ENCODE measurements around the gene OSR1. TPM values are rescaled to one million over a fixed set of nuclear protein-coding genes. Genes with fewer than 3 reads are reported as not detected.

Gene OSR1
- total and polyA plus RNA-seq, 2 of the 4 experiments (the other 2 are of a cell fraction) = 12.4 to 48.0 TPM

DNA sequence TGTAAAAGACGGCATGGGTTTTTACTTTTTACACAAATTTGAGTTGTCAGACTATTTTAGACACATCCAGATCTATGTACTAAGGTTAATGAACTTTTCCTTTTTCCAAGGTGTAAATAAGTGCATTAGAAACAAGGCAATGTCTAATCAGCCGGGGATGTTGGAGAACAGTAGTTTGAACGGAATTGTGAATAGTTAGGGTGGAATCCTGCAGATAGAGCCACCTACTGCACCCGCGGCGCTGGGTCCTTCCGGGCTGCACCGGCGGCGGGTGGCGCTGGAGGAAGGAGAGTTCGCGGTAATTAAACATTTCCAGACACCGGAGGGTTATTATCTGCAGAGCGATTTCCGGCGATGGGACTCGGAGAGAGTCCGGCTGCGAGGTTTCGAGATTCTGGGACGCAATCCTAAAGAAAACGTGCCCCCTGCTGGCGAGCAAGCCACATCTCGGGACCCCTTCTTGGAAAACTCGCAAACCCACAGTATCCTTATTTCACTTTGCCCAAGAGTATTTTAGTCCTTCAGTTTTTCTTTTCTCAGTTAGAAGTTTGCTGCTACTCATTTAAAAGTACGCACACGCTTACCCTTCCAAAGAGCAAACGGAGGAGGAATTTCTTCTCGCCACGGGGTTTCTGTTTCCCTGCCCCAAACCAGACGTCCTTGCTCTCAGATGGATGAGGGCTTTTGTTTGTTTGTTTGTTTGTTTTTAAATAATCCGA is 4.5 kb upstream of the OSR1 start (continued):
- TF ChIP-seq, protein P1, sequence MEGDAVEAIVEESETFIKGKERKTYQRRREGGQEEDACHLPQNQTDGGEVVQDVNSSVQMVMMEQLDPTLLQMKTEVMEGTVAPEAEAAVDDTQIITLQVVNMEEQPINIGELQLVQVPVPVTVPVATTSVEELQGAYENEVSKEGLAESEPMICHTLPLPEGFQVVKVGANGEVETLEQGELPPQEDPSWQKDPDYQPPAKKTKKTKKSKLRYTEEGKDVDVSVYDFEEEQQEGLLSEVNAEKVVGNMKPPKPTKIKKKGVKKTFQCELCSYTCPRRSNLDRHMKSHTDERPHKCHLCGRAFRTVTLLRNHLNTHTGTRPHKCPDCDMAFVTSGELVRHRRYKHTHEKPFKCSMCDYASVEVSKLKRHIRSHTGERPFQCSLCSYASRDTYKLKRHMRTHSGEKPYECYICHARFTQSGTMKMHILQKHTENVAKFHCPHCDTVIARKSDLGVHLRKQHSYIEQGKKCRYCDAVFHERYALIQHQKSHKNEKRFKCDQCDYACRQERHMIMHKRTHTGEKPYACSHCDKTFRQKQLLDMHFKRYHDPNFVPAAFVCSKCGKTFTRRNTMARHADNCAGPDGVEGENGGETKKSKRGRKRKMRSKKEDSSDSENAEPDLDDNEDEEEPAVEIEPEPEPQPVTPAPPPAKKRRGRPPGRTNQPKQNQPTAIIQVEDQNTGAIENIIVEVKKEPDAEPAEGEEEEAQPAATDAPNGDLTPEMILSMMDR (conservative IDR thresholded peaks at IDR 0.05; ENCODE audit: low read depth, low read length) = peak; percentile 90
- TF ChIP-seq RFX5 (IDR thresholded peaks at IDR 0.05; ENCODE audit: low read depth, low read length) (no peak), MXI1 (IDR thresholded peaks at IDR 0.05; ENCODE audit: borderline replicate concordance, low read depth, low read length) (no peak)

All from IMR-90 (cell line).